ENCODE measurements around the gene ADGRL4. TPM values are rescaled to one million over a fixed set of nuclear protein-coding genes. Genes with fewer than 3 reads are reported as not detected.
"Not testable (repeated sequence)": the region's sequence is repeated elsewhere in the genome, so short reads cannot be mapped to it uniquely, and the experiment has no call there.

Gene ADGRL4
- total and polyA plus RNA-seq, 4 donors: 0.25 to 60.4 (median 16.7) TPM

DNA sequence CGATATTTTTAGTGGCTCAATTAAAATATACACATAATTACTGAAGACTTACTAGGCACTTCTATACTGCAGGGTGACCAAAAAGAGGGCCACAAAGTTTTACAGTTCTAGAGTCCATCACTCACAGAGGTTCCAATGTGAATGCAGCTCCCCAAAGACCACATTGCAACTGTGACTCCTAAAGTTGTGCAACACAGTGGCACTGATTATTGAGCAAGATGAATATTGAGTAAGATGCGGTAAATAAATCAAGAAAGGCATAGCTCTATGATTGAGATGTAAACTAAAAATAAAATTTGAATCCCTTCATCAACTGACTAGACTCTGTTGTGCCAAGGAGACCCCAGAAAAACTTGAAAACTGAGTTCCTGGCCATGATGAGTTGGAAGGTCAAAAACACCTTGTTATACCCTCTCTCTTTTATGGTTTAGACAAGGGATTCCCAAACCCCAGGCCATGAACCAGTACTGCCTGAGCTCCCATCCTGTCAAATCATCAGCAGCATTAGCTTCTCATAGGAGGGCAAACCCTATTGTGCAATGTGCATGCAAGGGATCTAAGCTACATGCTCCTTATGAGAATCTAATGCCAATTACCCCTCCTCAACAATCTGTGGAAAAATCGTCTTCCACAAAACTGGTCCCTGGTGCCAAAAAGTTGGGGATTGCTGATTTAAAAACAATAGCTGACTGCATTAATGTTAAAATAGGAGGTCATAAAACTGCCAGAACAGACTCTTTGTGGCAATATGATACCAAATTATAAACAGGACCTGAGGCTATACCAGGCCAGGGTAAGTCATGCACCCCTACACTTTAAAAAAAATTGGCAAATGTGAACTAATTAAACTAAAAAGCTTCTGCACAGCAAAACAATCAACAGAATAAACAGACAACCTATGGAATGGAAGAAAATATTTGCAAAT is 94.3 kb downstream of the ADGRL4 start:
- Histone ChIP-seq H3K9me3 (ENCODE audit: control insufficient read depth, low read length) (no peaks in the 10 kb centered on the region), H3K36me3 (ENCODE audit: control insufficient read depth in 1 of 2, insufficient read depth in 2 of 2, low read length in 1 of 2) (no peaks in the 10 kb centered on the region), H3K4me3 (ENCODE audit: low read length in 2 of 2) (no peak overlapping the region), H3K27ac (ENCODE audit: low read depth in 1 of 2, low read length in 2 of 2) (no peak overlapping the region), H3K4me1 (ENCODE audit: control insufficient read depth in 1 of 2, insufficient read depth in 2 of 2, low read length in 2 of 2) (no peaks in the 10 kb centered on the region), H3K27me3 (ENCODE audit: control insufficient read depth in 1 of 2, insufficient read depth in 2 of 2, low read length in 1 of 2) (no peaks in the 10 kb centered on the region)
- DNase-seq: no peak
- intact Hi-C loops (cut with DNase I): no loop called here
- no peak for ATAC-seq (ENCODE audit: low FRiP score)
- 85 to 86% methylated on average over 3 of the region's 3 CpGs for WGBS, 2 donors

DNA sequence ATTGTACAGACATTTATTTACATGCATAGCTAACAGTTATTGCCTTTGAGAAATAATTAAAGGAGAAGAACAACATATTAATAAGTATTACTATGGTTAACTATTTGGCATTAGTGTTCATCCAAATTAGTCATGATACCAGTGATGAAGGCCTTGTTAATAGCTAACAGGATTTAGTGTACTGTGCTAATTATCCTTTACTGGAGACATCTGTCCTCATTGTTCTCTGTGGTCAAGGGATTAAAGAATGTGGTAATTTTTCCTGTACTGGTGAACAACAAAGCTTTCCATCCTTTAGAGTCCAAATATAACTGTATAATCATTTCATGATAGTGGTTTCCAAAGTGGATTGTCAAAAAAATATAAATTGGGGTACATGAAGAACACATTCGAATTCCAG is 103.9 kb downstream of the ADGRL4 start:
- ATAC-seq (ENCODE audit: low FRiP score) (no peak), DNase-seq (no peak)
- Histone ChIP-seq H3K27me3 (ENCODE audit: control insufficient read depth in 1 of 2, insufficient read depth in 2 of 2, low read length in 1 of 2) (no peaks in the 10 kb centered on the region), H3K4me1 (ENCODE audit: control insufficient read depth in 1 of 2, insufficient read depth in 2 of 2, low read length in 2 of 2) (no peaks in the 10 kb centered on the region), H3K36me3 (ENCODE audit: control insufficient read depth in 1 of 2, insufficient read depth in 2 of 2, low read length in 1 of 2) (no peaks in the 10 kb centered on the region), H3K9me3 (ENCODE audit: control insufficient read depth, low read length) (no peaks in the 10 kb centered on the region), H3K4me3 (ENCODE audit: low read length in 2 of 2) (no peak overlapping the region), H3K27ac (ENCODE audit: low read depth in 1 of 2, low read length in 2 of 2) (no peak overlapping the region)
- intact Hi-C loops (cut with DNase I): no loop called here
- 79 to 91% methylated on average over 1 of the region's 1 CpG for WGBS, 2 donors

DNA sequence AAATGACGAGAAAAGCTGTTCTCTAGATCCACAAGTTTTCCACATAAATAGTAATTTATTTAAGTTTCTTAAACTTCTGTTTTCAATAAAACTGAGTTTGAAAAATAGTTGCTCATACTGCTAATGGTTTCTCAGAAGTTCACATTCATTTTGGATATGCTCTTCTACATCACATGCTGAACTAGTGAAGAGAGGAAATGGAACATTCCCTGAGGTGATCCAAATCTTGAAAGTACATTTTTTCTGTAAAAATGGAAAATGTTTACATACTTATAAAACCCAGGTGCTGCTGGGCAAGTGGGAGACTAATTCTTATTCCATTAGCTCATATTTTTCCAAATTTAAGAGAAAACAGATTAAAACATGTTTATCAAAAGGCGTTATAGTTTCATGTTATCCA is 111.7 kb downstream of the ADGRL4 start:
- WGBS, 2 donors: 71 to 73% methylated on average over 2 of the region's 2 CpGs
- Histone ChIP-seq H3K9me3 (ENCODE audit: control insufficient read depth, low read length) (no peaks in the 10 kb centered on the region), H3K27me3 (ENCODE audit: control insufficient read depth in 1 of 2, insufficient read depth in 2 of 2, low read length in 1 of 2) (no peaks in the 10 kb centered on the region), H3K36me3 (ENCODE audit: control insufficient read depth in 1 of 2, insufficient read depth in 2 of 2, low read length in 1 of 2) (no peaks in the 10 kb centered on the region), H3K4me1 (ENCODE audit: control insufficient read depth in 1 of 2, insufficient read depth in 2 of 2, low read length in 2 of 2) (no peaks in the 10 kb centered on the region), H3K4me3 (ENCODE audit: low read length in 2 of 2) (no peak overlapping the region), H3K27ac (ENCODE audit: low read depth in 1 of 2, low read length in 2 of 2) (no peak overlapping the region)
- no peak for DNase-seq
- ATAC-seq (ENCODE audit: low FRiP score): no peak
- intact Hi-C loops (cut with DNase I): no loop called here

DNA sequence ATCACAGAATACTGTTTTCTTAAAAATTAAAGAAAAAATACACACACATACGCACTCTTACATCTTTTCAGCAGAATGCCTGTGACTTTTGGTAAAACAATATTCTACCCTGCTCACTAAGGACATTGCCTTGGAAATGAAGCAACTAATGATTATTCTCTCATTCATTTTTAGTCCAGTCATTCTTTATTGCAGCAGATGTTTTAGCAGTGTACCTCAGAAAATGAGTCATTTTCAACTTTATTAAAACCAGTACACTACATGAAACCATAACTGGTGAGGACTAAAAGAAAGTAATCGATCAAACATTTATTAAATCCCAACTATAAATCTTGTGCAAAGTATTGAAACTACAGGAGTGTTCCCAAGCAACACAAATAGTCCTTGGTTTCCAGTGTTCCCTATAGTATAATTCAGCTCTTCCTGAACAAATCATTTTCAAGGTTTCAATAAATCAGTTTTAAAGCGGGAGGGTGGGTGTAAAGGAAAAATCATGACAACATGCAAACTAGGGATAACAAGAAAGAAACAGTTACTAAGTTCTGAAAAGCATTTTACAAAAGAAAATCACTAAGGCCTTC is 114.2 kb downstream of the ADGRL4 start:
- Histone ChIP-seq H3K9me3 (ENCODE audit: control insufficient read depth, low read length) (no peaks in the 10 kb centered on the region), H3K27ac (ENCODE audit: low read depth in 1 of 2, low read length in 2 of 2) (no peak overlapping the region), H3K36me3 (ENCODE audit: control insufficient read depth in 1 of 2, insufficient read depth in 2 of 2, low read length in 1 of 2) (no peaks in the 10 kb centered on the region), H3K4me1 (ENCODE audit: control insufficient read depth in 1 of 2, insufficient read depth in 2 of 2, low read length in 2 of 2) (no peaks in the 10 kb centered on the region), H3K4me3 (ENCODE audit: low read length in 2 of 2) (no peak overlapping the region), H3K27me3 (ENCODE audit: control insufficient read depth in 1 of 2, insufficient read depth in 2 of 2, low read length in 1 of 2) (no peaks in the 10 kb centered on the region)
- DNase-seq (no peak), ATAC-seq (ENCODE audit: low FRiP score) (no peak)
- 74% methylated on average over 3 of the region's 3 CpGs for WGBS, 2 donors
- intact Hi-C loops (cut with DNase I): no loop called here

DNA sequence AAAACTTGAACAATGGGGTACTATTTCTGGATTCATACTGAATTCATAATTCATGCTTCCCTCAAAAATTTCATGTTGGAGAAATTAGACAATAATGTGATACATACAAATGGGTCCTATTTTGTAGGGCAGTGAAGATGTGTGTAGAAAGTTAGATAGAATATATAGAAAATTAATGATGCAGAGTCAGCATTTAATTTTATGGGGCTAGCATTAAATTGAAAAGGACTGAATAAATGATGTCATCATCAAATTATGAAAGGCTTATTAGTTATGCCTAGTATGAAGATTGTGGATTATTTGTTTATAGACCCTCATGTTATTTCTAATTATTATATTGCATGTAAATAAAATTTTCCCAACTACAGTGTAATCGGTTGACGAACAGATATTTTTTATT is 119.1 kb downstream of the ADGRL4 start:
- 95 to 98% methylated on average over 2 of the region's 2 CpGs for WGBS, 2 donors
- intact Hi-C loops (cut with DNase I): no loop called here
- Histone ChIP-seq H3K36me3 (ENCODE audit: control insufficient read depth in 1 of 2, insufficient read depth in 2 of 2, low read length in 1 of 2) (no peaks in the 10 kb centered on the region), H3K9me3 (ENCODE audit: control insufficient read depth, low read length) (no peaks in the 10 kb centered on the region), H3K27ac (ENCODE audit: low read depth in 1 of 2, low read length in 2 of 2) (no peak overlapping the region), H3K27me3 (ENCODE audit: control insufficient read depth in 1 of 2, insufficient read depth in 2 of 2, low read length in 1 of 2) (no peaks in the 10 kb centered on the region), H3K4me1 (ENCODE audit: control insufficient read depth in 1 of 2, insufficient read depth in 2 of 2, low read length in 2 of 2) (no peaks in the 10 kb centered on the region), H3K4me3 (ENCODE audit: low read length in 2 of 2) (no peak overlapping the region)
- ATAC-seq (ENCODE audit: low FRiP score) (no peak), DNase-seq (no peak)

DNA sequence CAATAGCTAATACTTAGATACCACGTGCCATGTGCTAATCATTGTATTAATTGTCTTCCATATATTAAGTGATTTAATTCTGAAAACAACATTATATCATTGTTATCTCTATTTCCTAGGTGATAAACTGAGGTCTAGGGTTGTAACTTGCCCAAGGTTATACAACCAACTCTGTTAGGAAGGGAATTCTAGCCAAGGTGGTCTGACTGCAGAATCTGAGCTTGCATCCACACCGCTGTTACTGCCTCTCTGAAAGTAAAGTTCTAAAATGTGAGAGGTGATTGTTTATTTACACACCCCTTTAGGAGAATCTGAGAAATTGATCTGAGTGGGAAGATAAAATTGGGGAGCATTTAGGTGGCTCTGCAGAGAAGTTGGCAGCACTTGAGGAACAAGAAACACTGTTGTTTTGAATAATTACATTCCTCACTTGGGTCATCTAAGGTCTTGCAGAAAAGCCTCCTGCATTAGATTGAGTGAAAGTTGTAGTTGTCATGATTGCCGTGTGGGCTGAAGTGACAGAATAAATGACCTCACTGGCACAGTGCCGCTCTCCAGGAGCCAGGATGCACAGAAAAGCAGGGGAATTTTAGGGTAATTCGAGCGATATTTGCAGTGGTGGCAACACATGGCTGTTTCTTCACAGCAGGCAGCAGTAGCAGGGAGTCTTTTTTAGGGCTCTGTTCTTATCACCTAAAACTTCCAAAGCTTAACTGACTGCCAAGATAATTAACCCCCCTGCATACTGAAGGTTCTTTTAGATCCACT is 121.7 kb downstream of the ADGRL4 start:
- ATAC-seq (ENCODE audit: low FRiP score) (no peak), DNase-seq (no peak)
- Histone ChIP-seq H3K4me1 (ENCODE audit: control insufficient read depth in 1 of 2, insufficient read depth in 2 of 2, low read length in 2 of 2) (no peaks in the 10 kb centered on the region), H3K36me3 (ENCODE audit: control insufficient read depth in 1 of 2, insufficient read depth in 2 of 2, low read length in 1 of 2) (no peaks in the 10 kb centered on the region), H3K9me3 (ENCODE audit: control insufficient read depth, low read length) (no peaks in the 10 kb centered on the region), H3K4me3 (ENCODE audit: low read length in 2 of 2) (no peak overlapping the region), H3K27me3 (ENCODE audit: control insufficient read depth in 1 of 2, insufficient read depth in 2 of 2, low read length in 1 of 2) (no peaks in the 10 kb centered on the region), H3K27ac (ENCODE audit: low read depth in 1 of 2, low read length in 2 of 2) (no peak overlapping the region)
- WGBS, 2 donors: 24 to 26% methylated on average over 6 of the region's 6 CpGs
- intact Hi-C loops (cut with DNase I): no loop called here

DNA sequence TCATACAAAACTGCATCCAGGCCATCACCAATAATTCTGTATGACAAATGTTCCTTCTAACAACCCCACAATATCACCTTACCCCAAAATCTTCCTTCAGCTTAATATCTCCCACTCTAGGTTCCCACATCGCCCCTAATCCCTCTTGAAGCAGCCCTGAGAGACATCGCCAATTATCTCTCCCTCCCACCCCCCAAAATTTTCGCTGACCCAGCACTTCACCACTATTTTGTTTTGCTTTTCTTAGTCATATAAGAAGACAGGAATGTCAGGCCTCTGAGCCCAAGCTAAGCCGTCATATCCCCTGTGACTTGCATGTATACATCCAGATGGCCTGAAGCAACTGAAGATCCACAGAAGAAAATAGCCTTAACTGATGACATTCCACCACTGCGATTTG is 126.3 kb downstream of the ADGRL4 start:
- ATAC-seq (ENCODE audit: low FRiP score) (no peak), DNase-seq (no peak)
- WGBS, 2 donors: 80 to 84% methylated on average over 5 of the region's 5 CpGs
- Histone ChIP-seq H3K27me3 (ENCODE audit: control insufficient read depth in 1 of 2, insufficient read depth in 2 of 2, low read length in 1 of 2) (no peaks in the 10 kb centered on the region), H3K27ac (ENCODE audit: low read depth in 1 of 2, low read length in 2 of 2) (no peak overlapping the region), H3K36me3 (ENCODE audit: control insufficient read depth in 1 of 2, insufficient read depth in 2 of 2, low read length in 1 of 2) (no peaks in the 10 kb centered on the region), H3K9me3 (ENCODE audit: control insufficient read depth, low read length) (no peaks in the 10 kb centered on the region), H3K4me3 (ENCODE audit: low read length in 2 of 2) (no peak overlapping the region), H3K4me1 (ENCODE audit: control insufficient read depth in 1 of 2, insufficient read depth in 2 of 2, low read length in 2 of 2) (no peaks in the 10 kb centered on the region)
- intact Hi-C loops (cut with DNase I): no loop called here

DNA sequence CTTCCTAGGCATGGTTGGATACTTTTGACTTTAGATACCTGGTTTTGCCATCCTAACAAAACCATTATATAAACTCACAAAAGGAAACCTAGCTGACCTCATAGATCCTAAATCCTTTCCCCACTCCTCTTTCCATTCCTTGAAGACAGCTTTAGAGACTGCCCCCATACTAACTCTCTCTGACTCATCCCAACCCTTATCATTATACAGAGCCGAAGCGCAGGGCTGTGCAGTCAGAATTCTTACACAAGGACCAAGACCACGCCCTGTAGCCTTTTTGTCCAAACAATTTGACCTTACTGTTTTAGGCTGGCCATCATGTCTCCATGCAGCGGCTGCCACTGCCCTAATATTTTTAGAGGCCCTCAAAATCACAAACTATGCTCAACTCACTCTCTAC is 130.5 kb downstream of the ADGRL4 start:
- ATAC-seq (ENCODE audit: low FRiP score); H3K9me3 ChIP-seq (ENCODE audit: control insufficient read depth, low read length); intact Hi-C loops (cut with DNase I); H3K4me1 ChIP-seq (ENCODE audit: control insufficient read depth in 1 of 2, insufficient read depth in 2 of 2, low read length in 2 of 2); H3K27ac ChIP-seq (ENCODE audit: low read depth in 1 of 2, low read length in 2 of 2); DNase-seq; H3K4me3 ChIP-seq (ENCODE audit: low read length in 2 of 2); H3K36me3 ChIP-seq (ENCODE audit: control insufficient read depth in 1 of 2, insufficient read depth in 2 of 2, low read length in 1 of 2); H3K27me3 ChIP-seq (ENCODE audit: control insufficient read depth in 1 of 2, insufficient read depth in 2 of 2, low read length in 1 of 2): not testable (repeated sequence)
- 90 to 93% methylated on average over 4 of the region's 4 CpGs for WGBS, 2 donors

Data from aorta (tissue), 5 donors.